ENCODE results near the gene CTNS. TPM values are rescaled to one million over a fixed set of nuclear protein-coding genes. Genes with fewer than 3 reads are reported as not detected.
A peak's percentile ranks its signal among the peaks of the same experiment; 100 is the strongest.

Gene CTNS
- total and polyA plus RNA-seq, 2 of the 13 experiments (the other 11 are each of a cell fraction or from before 2014, with no cell fraction given): 9.5 to 13.7 TPM

- TF ChIP-seq POGZ (CRISPR knock-in tag; IDR thresholded peaks at IDR 0.05) (peak; percentile 3; the same call in 1 of the 2 replicates), UBTF (CRISPR knock-in tag; IDR thresholded peaks at IDR 0.05) (peak; percentile 84), SNAPC5 (CRISPR knock-in tag; IDR thresholded peaks at IDR 0.05; ENCODE audit: borderline replicate concordance) (0 out of 2 replicates have a peak, but pooled peaks have one; percentile 34), NKX3-1 (CRISPR knock-in tag; IDR thresholded peaks at IDR 0.05) (no peak), NR2F1 (CRISPR knock-in tag; IDR thresholded peaks at IDR 0.05) (no peak), ZNF234 (CRISPR knock-in tag; conservative IDR thresholded peaks at IDR 0.05) (no peak), ZNF75D (CRISPR knock-in tag; IDR thresholded peaks at IDR 0.05; ENCODE audit: borderline replicate concordance) (0 out of 2 replicates have a peak, but pooled peaks have one; percentile 74), ELF4 (CRISPR knock-in tag; IDR thresholded peaks at IDR 0.05; ENCODE audit: borderline replicate concordance) (peak; percentile 77; the same call in 1 of the 2 replicates), MEF2D (CRISPR knock-in tag; IDR thresholded peaks at IDR 0.05) (peak; percentile 59; the same call in 1 of the 2 replicates), ZNF879 (CRISPR knock-in tag; IDR thresholded peaks at IDR 0.05) (no peak), MXD3 (CRISPR knock-in tag; IDR thresholded peaks at IDR 0.05) (0 out of 2 replicates have a peak, but pooled peaks have one; percentile 5), ZBTB7B (CRISPR knock-in tag; IDR thresholded peaks at IDR 0.05) (peak; percentile 60), DMAP1 (CRISPR knock-in tag; IDR thresholded peaks at IDR 0.05) (peak; percentile 73; the same call in 1 of the 2 replicates), ZNF33B (CRISPR knock-in tag; IDR thresholded peaks at IDR 0.05) (peak; percentile 70), ZFP36L1 (CRISPR knock-in tag; IDR thresholded peaks at IDR 0.05) (peak; percentile 93), EP300 (IDR thresholded peaks at IDR 0.05; ENCODE audit: low read depth in 2 of 2, low read length in 2 of 2) (0 out of 4 replicates have a peak, but pooled peaks of 1 of the 2 experiments have one; percentile 5), EP300 (CRISPR knock-in tag; IDR thresholded peaks at IDR 0.05; ENCODE audit: borderline replicate concordance) (0 out of 2 replicates have a peak, but pooled peaks have one; percentile 5), HNF4A (CRISPR knock-in tag; IDR thresholded peaks at IDR 0.05) (peak; percentile 26; the same call in 1 of the 2 replicates)
- TF ChIP-seq, protein P1, sequence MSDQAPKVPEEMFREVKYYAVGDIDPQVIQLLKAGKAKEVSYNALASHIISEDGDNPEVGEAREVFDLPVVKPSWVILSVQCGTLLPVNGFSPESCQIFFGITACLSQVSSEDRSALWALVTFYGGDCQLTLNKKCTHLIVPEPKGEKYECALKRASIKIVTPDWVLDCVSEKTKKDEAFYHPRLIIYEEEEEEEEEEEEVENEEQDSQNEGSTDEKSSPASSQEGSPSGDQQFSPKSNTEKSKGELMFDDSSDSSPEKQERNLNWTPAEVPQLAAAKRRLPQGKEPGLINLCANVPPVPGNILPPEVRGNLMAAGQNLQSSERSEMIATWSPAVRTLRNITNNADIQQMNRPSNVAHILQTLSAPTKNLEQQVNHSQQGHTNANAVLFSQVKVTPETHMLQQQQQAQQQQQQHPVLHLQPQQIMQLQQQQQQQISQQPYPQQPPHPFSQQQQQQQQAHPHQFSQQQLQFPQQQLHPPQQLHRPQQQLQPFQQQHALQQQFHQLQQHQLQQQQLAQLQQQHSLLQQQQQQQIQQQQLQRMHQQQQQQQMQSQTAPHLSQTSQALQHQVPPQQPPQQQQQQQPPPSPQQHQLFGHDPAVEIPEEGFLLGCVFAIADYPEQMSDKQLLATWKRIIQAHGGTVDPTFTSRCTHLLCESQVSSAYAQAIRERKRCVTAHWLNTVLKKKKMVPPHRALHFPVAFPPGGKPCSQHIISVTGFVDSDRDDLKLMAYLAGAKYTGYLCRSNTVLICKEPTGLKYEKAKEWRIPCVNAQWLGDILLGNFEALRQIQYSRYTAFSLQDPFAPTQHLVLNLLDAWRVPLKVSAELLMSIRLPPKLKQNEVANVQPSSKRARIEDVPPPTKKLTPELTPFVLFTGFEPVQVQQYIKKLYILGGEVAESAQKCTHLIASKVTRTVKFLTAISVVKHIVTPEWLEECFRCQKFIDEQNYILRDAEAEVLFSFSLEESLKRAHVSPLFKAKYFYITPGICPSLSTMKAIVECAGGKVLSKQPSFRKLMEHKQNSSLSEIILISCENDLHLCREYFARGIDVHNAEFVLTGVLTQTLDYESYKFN (CRISPR knock-in tag; conservative IDR thresholded peaks at IDR 0.05): peak; percentile 80
- TF ChIP-seq, protein P2, sequence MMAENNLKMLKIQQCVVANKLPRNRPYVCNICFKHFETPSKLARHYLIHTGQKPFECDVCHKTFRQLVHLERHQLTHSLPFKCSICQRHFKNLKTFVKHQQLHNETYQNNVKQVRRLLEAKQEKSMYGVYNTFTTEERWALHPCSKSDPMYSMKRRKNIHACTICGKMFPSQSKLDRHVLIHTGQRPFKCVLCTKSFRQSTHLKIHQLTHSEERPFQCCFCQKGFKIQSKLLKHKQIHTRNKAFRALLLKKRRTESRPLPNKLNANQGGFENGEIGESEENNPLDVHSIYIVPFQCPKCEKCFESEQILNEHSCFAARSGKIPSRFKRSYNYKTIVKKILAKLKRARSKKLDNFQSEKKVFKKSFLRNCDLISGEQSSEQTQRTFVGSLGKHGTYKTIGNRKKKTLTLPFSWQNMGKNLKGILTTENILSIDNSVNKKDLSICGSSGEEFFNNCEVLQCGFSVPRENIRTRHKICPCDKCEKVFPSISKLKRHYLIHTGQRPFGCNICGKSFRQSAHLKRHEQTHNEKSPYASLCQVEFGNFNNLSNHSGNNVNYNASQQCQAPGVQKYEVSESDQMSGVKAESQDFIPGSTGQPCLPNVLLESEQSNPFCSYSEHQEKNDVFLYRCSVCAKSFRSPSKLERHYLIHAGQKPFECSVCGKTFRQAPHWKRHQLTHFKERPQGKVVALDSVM (CRISPR knock-in tag; IDR thresholded peaks at IDR 0.05): peak; percentile 67; the same call in 1 of the 2 replicates
Measured at GRCh38 chr17:3667366-3668278, 31.1 kb downstream of the CTNS start (continued).

All from HepG2 (cell line).